B cell (primary cell): Measurements from ENCODE around the gene EML2.

Experiments
- CTCF ChIP-seq: fragments of 200-600 bp; IDR thresholded peaks from one replicate; pipeline ENCODE4 v1.8.0; 2022; ENCODE audit warnings: antibody characterized with exemption, mild to moderate bottlenecking
- EZH2 ChIP-seq: IDR thresholded peaks from 2 replicates; pipeline ENCODE4 v1.6.1; 2012; ENCODE audit warnings: borderline replicate concordance, low read depth, mild to moderate bottlenecking, moderate library complexity, low read length; ENCODE audit not compliant: insufficient read depth, poor library complexity, severe bottlenecking

- TF ChIP-seq CTCF: no peak
- TF ChIP-seq EZH2: no peak
Measured at GRCh38 chr19:45682117-45682516, 42.9 kb upstream of the EML2 start.
